Mucosa of stomach (tissue), 1 donor: ENCODE results near the gene CCDC170.

ENCODE experiments used
- H3K27me3 ChIP-seq: one replicate; pipeline ENCODE4 v1.7.0; 2013; ENCODE audit warnings: mild to moderate bottlenecking, low read length; ENCODE audit not compliant: control insufficient read depth, insufficient read depth
- H3K36me3 ChIP-seq: one replicate; pipeline ENCODE4 v1.7.0; 2013; ENCODE audit warnings: low read length; ENCODE audit not compliant: control insufficient read depth, insufficient read depth
- H3K4me1 ChIP-seq: one replicate; pipeline ENCODE4 v1.7.0; 2013; ENCODE audit warnings: mild to moderate bottlenecking, low read length; ENCODE audit not compliant: control insufficient read depth, insufficient read depth
- H3K4me3 ChIP-seq: one replicate; pipeline ENCODE4 v1.7.0; 2013; ENCODE audit warnings: low read length
- H3K9ac ChIP-seq: one replicate; pipeline ENCODE4 v1.7.0; 2013; ENCODE audit warnings: mild to moderate bottlenecking, low read length, moderate library complexity
- H3K9me3 ChIP-seq: one replicate; pipeline ENCODE4 v1.7.0; 2013; ENCODE audit warnings: mild to moderate bottlenecking, low read length, moderate library complexity; ENCODE audit not compliant: control insufficient read depth
- donor health status: Pancreatic carcinoma.

The CCDC170 gene

GRCh38 chr6:151630387-151630786 is 136.6 kb downstream of the CCDC170 start:
- Histone ChIP-seq H3K9ac (no peak overlapping the region), H3K9me3 (no peaks in the 10 kb centered on the region), H3K36me3 (no peaks in the 10 kb centered on the region), H3K4me1 (peaks cover 61% of the 10 kb centered on the region), H3K4me3 (no peak overlapping the region), H3K27me3 (no peaks in the 10 kb centered on the region)

DNA sequence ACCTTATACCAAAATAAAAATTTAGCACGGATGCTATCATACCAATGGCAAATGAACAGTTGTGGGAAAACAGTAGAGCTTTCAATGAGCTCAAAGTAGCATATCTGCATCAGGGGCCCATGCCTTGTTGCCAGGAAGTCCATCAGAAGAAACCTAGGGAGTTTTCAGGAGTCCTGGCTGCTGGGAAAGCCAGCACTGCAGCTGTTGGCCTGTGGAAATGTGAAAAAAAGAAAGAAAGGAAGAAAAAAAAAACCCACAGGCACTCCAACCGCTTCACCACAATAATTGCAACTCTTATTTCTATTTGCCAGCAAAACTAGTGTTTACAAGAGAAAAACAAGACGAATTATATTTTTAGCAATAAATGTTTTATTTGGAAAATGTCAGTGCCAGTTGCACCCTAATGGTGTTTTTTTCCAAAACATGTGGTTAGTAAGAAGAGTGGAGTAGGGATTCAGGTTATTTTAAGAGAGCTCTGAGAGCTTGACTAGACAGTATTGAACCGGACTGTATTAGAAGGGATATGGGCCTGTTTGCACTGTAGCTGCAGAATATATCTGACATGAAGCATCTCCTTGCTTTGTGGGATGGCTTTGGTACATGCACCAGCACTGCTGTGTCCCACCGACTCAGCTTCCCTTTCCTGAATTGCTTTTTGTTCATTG is 137.3 kb downstream of the CCDC170 start:
- H3K9me3 ChIP-seq = no peaks in the 10 kb centered on the region
- no peak overlapping the region for H3K4me3 ChIP-seq
- H3K36me3 ChIP-seq = no peaks in the 10 kb centered on the region
- H3K9ac ChIP-seq = no peak overlapping the region
- H3K4me1 ChIP-seq = peaks cover 61% of the 10 kb centered on the region
- no peaks in the 10 kb centered on the region for H3K27me3 ChIP-seq

GRCh38 chr6:151632415-151632987 is 138.7 kb downstream of the CCDC170 start:
- Histone ChIP-seq H3K4me3 (no peak overlapping the region), H3K9me3 (no peaks in the 10 kb centered on the region), H3K27me3 (no peaks in the 10 kb centered on the region), H3K4me1 (peaks cover 58% of the 10 kb centered on the region), H3K9ac (no peak overlapping the region), H3K36me3 (no peaks in the 10 kb centered on the region)

DNA sequence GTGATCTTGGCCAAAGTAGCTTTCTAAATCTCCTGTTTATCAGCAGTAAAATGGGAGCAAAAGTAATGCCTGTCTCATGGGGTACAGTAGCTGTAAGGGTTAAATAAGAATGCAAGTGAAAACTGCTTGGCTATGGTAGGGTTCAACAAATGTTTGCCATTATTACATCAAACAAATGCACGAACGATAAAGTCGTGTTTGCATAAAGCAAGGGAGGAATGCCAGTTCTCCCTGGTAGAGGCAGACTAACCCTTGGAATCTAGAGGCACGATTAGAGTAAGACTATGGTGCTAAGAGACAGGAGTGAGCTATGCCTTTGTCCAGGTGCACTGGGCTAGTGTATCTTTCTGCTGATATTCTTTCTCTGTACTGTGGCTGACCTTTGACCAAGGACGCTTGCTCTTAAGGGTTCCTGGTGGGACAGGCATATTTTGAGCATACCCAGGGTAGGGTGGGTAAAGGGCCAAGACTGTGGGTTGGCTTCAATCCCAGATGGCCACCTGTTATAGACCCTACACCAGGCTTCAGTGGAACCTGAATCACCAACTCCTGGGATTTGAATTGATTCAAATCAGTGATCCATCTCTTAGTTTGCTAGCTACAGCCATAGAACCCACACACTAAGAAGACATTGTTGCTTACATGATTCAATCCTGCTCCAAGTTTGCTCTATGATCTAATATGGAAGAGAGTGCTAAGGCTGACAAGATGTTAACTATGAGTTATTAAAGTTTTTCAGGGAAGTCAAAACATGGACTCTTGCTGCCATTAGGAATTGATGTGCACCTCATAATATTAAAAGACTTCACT is 139.9 kb downstream of the CCDC170 start:
- H3K36me3 ChIP-seq = no peaks in the 10 kb centered on the region
- no peak overlapping the region for H3K9ac ChIP-seq
- peaks cover 48% of the 10 kb centered on the region for H3K4me1 ChIP-seq
- no peaks in the 10 kb centered on the region for H3K27me3 ChIP-seq
- H3K4me3 ChIP-seq = no peak overlapping the region
- no peaks in the 10 kb centered on the region for H3K9me3 ChIP-seq

DNA sequence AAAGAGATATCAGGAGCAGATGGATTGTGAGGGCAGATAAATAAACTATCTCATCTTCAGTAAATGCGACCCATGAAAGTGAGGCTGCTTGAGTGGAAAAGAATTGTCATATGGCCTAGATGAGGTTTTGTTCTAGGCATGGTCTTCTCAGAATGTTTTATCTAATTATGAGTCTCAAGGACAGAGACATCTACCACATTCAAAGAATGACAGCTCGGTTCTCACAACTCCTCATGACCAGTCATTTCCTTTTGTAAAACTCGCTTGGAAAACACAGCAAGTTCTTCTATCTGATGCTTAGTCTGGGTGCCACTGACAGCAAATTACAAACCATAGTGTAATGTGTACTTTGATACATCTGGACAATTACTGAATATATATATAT is 140.5 kb downstream of the CCDC170 start:
- no peaks in the 10 kb centered on the region for H3K9me3 ChIP-seq
- no peak overlapping the region for H3K9ac ChIP-seq
- peaks cover 43% of the 10 kb centered on the region for H3K4me1 ChIP-seq
- H3K27me3 ChIP-seq = no peaks in the 10 kb centered on the region
- H3K36me3 ChIP-seq = no peaks in the 10 kb centered on the region
- H3K4me3 ChIP-seq = no peak overlapping the region

GRCh38 chr6:151635741-151636140 is 141.9 kb downstream of the CCDC170 start:
- Histone ChIP-seq H3K9ac (no peak overlapping the region), H3K36me3 (no peaks in the 10 kb centered on the region), H3K4me1 (peaks cover 33% of the 10 kb centered on the region), H3K4me3 (no peak overlapping the region), H3K27me3 (no peaks in the 10 kb centered on the region), H3K9me3 (no peaks in the 10 kb centered on the region)

GRCh38 chr6:151637814-151638213 is 144.0 kb downstream of the CCDC170 start:
- no peaks in the 10 kb centered on the region for H3K27me3 ChIP-seq
- peaks cover 17% of the 10 kb centered on the region for H3K4me1 ChIP-seq
- H3K4me3 ChIP-seq = no peak overlapping the region
- H3K9ac ChIP-seq = no peak overlapping the region
- H3K9me3 ChIP-seq = no peaks in the 10 kb centered on the region
- no peaks in the 10 kb centered on the region for H3K36me3 ChIP-seq

- H3K27me3 ChIP-seq = no peaks in the 10 kb centered on the region
- H3K9ac ChIP-seq = no peak overlapping the region
- no peaks in the 10 kb centered on the region for H3K9me3 ChIP-seq
- H3K4me1 ChIP-seq = no peaks in the 10 kb centered on the region
- no peak overlapping the region for H3K4me3 ChIP-seq
- no peaks in the 10 kb centered on the region for H3K36me3 ChIP-seq
Measured at GRCh38 chr6:151639750-151640149, 145.9 kb downstream of the CCDC170 start.

DNA sequence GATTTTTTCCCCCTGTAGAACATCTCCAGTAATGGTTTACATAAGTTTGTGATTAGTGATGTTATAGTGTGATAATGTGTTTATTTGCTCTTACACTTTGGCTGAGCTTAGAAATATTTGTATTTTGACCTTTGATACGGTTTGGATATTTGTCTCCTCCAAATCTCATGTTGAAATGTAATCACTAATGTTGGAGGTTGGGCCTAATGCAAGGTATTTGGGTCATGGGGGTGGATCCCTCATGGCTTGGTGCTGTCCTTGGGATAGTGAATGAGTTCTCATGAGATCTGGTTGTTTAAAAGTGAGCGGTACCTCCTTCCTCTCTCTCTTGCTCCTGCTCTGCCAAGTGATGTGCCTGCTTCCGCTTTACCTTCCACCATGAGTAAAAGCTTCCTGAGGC is 147.2 kb downstream of the CCDC170 start:
- no peaks in the 10 kb centered on the region for H3K36me3 ChIP-seq
- H3K4me3 ChIP-seq = no peak overlapping the region
- H3K9ac ChIP-seq = no peak overlapping the region
- H3K9me3 ChIP-seq = no peaks in the 10 kb centered on the region
- no peaks in the 10 kb centered on the region for H3K4me1 ChIP-seq
- no peaks in the 10 kb centered on the region for H3K27me3 ChIP-seq

DNA sequence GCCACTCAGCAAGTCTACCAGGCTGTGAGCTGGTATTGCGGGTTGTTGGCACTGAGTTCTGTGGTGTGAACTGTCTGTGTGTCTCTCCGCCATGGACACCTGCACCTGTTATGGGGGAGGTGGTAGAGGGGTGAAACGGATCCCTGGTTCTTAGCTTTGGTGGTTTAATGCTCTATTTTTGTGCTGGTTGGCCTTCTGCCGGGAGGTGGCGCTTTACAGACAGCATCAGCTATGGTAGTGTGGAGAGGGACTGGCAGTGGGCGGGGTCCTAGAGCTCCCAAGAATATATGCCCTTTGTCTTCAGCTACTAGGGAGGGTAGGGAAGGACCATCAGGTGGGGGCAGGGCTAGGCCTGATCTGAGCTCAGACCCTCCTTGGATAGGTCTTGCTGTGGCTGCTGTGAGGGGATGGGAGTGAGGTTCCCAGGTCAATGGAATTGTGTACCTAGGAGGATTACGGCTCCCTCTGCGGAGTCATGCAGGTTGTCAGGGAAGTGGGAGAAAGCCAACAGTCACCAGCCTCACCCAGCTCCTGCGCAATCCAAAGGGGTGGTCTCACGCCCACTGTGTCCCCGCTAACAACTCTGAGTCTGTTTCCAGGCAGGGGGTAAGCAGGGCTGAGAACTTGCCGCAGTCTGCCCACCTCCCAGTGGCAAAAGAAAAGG is 154.3 kb downstream of the CCDC170 start:
- Histone ChIP-seq H3K9me3 (no peaks in the 10 kb centered on the region), H3K9ac (no peak overlapping the region), H3K4me3 (no peak overlapping the region), H3K36me3 (no peaks in the 10 kb centered on the region), H3K4me1 (no peaks in the 10 kb centered on the region), H3K27me3 (no peaks in the 10 kb centered on the region)

GRCh38 chr6:151649835-151650234 is 156.0 kb downstream of the CCDC170 start:
- Histone ChIP-seq H3K4me3 (no peak overlapping the region), H3K9me3 (no peaks in the 10 kb centered on the region), H3K36me3 (no peaks in the 10 kb centered on the region), H3K27me3 (no peaks in the 10 kb centered on the region), H3K4me1 (no peaks in the 10 kb centered on the region), H3K9ac (no peak overlapping the region)

- Histone ChIP-seq H3K4me3 (no peak overlapping the region), H3K9ac (no peak overlapping the region), H3K27me3 (no peaks in the 10 kb centered on the region), H3K36me3 (no peaks in the 10 kb centered on the region), H3K9me3 (no peaks in the 10 kb centered on the region), H3K4me1 (no peaks in the 10 kb centered on the region)
Measured at GRCh38 chr6:151651639-151652038, 157.8 kb downstream of the CCDC170 start.
